ENCODE data around the gene MRPS27.

Gene MRPS27
- total RNA-seq = 15.1 to 81.2 (median 49.3) reads per million in 18 experiments

DNA sequence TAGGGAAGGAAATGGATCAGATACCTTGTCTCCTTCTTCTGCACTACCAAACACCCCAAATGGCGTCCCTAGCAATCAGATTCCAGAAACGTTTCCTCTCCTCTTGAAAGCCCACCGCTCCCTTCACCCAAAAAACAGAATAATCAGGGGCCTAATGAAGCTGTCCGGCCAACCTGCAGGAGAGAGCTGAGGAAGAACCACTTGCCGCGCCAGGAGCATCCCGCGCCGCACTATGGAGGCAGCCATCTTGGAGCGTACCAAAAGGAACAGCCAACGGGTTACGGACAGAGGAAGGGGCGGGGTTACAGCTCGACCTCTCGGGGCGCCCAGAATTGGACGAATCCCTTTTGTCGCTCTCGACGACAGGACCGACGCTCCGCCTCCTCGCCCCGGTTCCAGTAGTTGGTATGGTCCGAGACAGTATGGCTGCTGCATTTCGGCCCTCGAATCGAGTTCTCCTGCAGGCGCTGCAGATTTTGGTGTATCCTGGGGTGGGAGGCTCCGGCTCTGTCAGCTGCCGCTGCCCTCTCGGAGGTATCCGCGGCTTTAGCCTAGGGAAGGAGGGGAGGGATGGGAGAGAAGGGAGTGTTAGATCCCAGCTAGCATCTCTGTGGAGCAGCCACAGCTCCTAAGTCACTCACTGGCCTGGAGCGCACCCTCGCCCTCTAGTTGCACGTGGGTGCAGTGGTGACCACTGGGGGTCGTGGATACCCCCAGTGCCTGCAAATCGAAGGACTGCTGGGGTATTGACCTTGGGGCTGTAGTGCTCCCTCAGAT, at the start of gene MRPS27, which contains the start of gene PTCD2:
MRPS27 (minus strand) TSS at position 265 of the 777 bp plus-strand sequence; CDS start at position 246, 19 bp downstream.
PTCD2 (plus strand) TSS at position 398 of the 777 bp plus-strand sequence; CDS start at position 408, 10 bp downstream.
- peak; percentile 98 for DNase-seq

DNA sequence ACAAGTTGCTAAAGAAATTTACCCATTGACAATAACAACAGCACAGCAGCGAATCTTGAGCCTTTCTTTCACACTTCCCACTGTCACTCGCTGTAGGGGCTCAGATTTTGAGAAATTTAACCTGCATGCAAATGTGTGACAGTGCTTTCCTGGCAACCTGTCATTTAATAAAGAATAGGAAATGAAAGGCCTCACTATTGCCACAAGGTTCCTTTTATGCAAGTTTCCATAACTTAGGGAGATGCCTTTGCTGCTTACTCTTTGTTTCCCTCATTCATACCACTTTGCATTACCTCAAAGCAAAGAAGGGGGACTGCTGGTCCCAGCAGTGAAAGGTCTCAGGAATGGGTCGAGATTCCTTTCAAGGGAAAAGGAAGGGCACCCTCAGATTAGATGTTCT, 49.7 kb upstream of the MRPS27 start:
- no peak for DNase-seq

GRCh38 chr5:72369301-72369700, 49.3 kb upstream of the MRPS27 start:
- DNase-seq = no peak

- DNase-seq = peak in 1 of 2 donors; percentile 48
Observed at GRCh38 chr5:72368271-72368670, 48.2 kb upstream of the MRPS27 start.

DNA sequence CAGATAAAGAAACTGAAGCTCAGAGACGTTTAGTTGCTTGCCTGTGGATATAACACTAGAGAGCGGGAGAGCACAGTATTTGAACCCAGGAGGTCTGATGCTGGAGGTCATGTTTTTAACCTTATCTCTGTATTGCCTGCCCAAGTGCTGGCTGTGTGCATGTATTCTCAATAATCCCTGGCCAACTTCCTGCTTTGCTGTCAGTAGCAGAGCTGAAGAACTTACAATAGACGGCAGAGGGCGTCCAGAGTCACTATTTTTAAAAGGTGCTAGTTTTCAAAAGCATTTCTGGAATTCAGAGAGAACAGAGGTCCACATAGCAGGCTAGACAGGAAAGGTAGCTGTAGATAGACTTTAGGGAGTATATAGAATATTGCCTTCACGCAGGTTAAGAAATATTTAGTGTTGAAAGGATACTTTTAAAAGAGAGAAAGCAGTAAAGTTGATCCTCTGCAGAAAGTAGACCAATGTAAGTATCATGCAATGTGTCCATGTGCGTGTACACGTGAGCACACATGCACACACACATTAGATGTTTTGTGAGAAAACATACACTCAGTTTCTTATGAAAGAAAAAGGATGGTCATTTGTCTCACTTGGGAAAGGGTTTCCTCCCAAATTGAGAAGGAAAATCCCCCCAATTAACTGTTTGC, 46.4 kb upstream of the MRPS27 start:
- peak; percentile 79 to 81 for DNase-seq

DNA sequence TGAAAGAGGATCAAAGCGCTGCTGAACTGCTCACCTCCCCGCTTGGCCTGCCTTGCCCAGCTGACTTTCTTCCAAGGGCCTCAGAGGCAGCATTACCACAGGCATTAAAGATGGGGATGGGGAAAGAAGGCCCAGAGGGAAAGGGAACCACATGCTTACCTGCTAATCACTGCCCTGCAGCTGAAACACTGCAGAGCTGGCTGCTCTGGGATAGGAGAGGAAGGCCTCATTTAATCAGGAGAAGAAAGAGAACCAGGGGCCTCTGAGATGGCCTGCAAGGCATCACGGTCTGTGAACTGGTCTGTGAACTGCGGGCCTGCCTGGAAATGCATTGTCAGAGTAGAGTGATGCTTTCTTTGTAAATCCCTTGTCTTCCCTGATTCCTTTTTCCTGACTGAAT, 44.9 kb upstream of the MRPS27 start:
- DNase-seq = no peak

DNA sequence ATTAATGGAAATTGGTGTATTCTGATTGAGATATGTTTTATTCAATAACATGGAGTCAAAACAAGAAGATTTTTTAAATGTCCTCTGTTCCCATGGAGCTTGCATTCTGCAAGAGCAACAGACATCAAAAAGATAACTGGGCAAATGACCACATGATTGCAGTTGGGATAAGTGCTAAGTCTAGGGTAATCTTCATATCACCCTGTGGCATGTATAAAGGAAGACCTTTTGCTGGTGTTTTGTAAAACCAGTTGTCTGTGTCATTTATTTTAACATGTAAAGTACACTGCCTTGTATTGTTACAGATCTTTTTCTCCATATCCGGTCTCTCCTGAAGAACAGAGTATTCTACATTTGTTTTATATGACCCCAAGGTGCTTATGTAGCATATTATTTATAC, 44.1 kb upstream of the MRPS27 start:
- DNase-seq = no peak

GRCh38 chr5:72363166-72363802, 43.2 kb upstream of the MRPS27 start:
- no peak for DNase-seq

DNA sequence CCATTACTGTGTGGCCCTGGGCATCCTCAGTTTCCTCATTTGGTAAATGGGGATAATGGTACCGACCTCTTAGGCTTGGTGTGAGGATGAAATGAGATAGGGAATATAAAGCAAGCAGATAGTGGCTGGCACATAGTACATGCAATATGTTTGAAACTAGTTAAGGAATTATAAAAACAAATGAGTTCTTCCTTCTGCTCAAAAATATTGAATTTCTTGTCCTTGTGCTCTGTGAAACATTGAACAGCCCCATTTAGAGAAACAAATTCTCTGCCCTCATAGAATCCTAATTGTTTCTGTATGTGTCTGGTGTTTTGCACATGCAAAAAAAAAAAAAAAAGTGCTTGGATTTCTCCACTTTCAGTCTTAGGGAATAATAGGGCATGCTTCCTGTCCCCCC, 39.8 kb upstream of the MRPS27 start:
- no peak for DNase-seq

DNA sequence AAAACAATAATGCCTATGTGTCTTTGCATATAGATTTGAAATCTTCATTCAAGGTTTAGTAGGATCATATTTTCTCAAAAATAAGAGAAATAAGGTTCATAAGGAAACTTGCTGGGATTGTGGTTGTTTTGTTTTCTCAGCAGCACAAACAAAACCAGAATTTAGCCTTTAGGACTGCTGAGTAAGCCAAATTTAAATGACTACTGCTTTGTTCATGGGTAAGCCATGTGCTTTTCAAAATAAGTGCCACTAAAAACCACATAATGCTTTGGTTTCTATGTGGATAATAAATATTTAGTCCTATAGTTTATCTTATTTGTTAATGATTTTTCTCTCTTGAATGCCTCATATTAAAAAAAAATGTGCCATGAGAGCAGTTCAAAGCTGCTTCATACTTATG, 38.9 kb upstream of the MRPS27 start:
- DNase-seq = no peak

GRCh38 chr5:72356361-72356760, 36.3 kb upstream of the MRPS27 start:
- no peak for DNase-seq

DNA sequence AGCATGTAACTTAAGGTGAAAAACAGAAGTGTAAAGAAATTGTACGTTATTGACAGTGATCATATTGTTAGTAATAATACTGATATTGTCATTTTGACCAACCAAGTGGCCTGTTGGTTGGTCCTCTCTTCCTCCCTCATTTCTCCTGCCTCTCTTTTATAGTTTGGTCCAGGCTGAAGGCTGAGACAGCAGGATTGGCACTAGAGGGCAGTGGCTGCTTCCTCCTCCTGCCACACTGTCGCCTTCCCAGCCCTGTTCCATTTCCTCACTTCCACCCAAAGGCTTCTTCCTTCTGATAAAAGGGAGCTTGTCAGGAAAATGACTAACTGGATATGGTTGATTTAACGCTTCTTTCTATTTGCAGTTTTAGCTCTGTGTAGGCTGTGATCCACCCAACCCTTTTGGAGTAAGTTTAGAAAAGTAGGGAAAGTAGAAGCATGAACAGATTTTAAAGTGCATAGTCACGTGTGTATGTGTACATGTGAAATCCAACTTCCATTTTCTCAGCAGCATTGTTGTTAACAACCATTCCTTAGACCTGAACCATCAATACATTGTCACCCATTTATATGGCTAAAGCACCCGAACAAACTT, 35.8 kb upstream of the MRPS27 start:
- DNase-seq = peak in 1 of 2 donors; percentile 50

DNA sequence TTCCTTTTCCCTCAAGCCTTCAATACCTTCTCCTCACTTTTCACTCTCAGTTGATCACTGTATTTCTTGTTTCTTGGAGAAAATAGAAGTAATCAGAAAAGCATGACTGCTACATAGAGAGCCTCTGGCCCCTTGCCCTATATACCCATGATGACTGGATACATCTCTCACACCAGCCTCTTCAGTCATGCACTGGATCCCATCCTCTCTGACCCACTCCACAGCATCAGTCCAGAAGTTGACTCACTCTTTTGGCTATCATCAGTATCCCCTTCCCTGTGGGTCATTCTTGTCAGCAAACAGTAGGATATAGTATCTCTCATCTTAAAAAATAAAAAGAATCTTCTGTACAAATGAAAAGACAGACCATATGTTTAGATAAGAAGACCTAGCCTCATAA, 33.0 kb upstream of the MRPS27 start:
- DNase-seq = no peak

DNA sequence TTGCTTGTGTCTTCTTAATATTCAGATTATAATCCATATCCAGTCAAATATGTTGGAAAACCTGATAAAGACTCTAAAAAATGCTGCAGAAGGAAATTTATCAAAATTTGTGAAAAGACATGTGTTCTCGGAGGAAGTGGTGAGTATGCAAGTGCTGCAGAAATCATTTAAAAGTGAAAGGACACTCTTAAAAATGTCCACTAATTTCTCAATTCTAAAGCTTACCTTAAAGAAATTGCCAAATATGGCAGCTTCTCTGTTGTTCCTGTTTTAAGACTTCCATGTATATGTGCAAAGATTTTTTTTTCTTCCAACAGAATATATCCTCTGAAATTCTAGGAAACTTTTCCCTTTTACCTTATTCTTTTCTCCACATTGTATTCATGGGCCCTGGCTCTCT, 32.6 kb upstream of the MRPS27 start:
- peak in 1 of 2 donors; percentile 44 for DNase-seq

- DNase-seq = peak in 1 of 2 donors; percentile 17
Observed at GRCh38 chr5:72351376-72351775, 31.3 kb upstream of the MRPS27 start.

- DNase-seq = peak in 1 of 2 donors; percentile 27
Observed at GRCh38 chr5:72347801-72348308, 27.8 kb upstream of the MRPS27 start.

- no peak for DNase-seq
Observed at GRCh38 chr5:72346398-72346797, 26.4 kb upstream of the MRPS27 start.

GRCh38 chr5:72338689-72339209, 18.7 kb upstream of the MRPS27 start:
- DNase-seq = no peak

DNA sequence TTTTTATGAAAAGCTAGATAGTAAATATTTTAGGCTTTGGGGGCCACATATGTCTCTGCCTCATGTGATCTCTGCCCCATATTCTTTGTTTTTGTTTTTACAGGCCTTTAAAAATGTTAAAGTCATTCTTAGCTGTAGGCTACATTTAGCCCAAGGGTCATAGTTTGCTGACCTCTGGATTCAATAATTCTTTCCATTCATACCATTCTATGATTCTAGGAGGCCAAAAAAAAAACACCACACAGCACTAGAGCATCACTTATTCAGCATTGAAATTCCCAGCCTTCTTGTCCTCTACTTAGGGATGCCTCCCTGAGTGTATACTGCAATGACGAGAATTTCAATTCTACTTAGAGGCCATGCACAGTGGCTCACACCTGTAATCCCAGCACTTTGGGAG, 17.1 kb upstream of the MRPS27 start:
- no peak for DNase-seq

DNA sequence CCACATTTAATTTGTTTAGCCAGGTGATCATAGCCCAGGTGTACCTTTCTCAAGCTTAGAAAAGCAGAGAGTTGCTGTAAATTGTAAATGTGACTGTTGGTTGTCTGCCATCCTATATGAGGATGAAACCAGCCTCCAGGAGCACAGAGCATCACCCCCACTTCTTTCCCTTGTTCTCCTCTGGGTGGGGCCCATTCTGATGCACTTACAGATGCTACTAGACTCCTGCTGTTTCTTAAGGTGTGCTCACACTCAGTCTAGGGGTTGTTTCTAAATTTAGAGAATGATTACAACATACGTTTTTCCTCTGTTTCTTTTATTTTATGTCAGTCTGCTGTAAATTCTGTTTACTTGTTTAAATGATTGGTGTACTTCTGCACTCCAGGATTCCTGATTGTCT, 10.7 kb upstream of the MRPS27 start:
- DNase-seq = no peak

- DNase-seq = no peak
Observed at GRCh38 chr5:72328172-72328571, 8.1 kb upstream of the MRPS27 start.

GRCh38 chr5:72326306-72326649, 6.2 kb upstream of the MRPS27 start:
- no peak for DNase-seq

Data from inflammatory macrophage (primary cell).